ENCODE data around the gene CYP27A1.
"Not testable (repeated sequence)": the region's sequence is repeated elsewhere in the genome, so short reads cannot be mapped to it uniquely, and the experiment has no call there.

Gene CYP27A1

DNA sequence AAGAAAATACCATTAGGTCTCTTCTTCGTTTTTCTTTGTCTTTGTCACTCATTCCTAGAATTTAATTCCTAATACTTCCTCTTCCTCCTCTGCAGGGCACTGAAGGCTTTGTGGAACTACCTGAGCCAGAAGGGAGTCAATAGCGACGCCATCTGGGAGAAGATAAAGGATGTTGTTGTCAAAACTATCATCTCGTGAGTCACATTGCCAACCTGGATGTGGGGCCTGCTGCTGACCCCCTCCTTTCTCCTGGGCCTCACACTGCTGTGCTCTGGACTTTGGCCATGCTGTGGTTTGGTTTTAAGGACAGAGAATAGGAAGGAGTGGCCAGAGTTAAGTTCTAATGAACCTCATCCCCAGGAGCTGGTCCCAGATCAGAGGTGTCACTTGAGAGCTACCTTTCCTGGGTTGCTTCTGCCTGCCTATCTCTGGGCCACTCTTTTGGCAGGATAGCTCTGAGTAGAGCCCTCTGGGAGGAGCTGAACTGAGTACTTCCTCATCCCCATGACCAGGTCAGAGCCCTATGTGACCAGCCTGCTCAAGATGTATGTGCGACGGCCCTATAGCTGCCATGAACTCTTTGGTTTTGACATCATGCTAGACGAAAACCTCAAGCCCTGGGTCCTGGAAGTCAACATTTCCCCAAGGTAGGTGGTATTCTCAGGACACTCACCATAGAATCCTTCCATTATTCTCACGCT, 33.1 kb upstream of the CYP27A1 start:
- H2AFZ ChIP-seq (ENCODE audit: low read depth, low read length), result no peak overlapping the region
- H3K36me3 ChIP-seq (ENCODE audit: insufficient read depth, low read length), result peaks cover 88% of the 10 kb centered on the region
- no peaks in the 10 kb centered on the region for H3K9me3 ChIP-seq (ENCODE audit: low read length)
- H3K4me3 ChIP-seq (ENCODE audit: low read length), result no peak overlapping the region
- no peaks in the 10 kb centered on the region for H3K27me3 ChIP-seq (ENCODE audit: insufficient read depth, low read length)
- H3K4me1 ChIP-seq (ENCODE audit: insufficient read depth, low read length), result peaks cover 11% of the 10 kb centered on the region

GRCh38 chr2:218754201-218754600, 27.7 kb upstream of the CYP27A1 start:
- Histone ChIP-seq H3K36me3 (ENCODE audit: insufficient read depth, low read length) (peaks cover 68% of the 10 kb centered on the region), H3K9me3 (ENCODE audit: low read length) (no peaks in the 10 kb centered on the region), H3K4me3 (ENCODE audit: low read length) (no peak overlapping the region), H3K4me1 (ENCODE audit: insufficient read depth, low read length) (no peaks in the 10 kb centered on the region), H2AFZ (ENCODE audit: low read depth, low read length) (no peak overlapping the region), H3K27me3 (ENCODE audit: insufficient read depth, low read length) (no peaks in the 10 kb centered on the region)

- Histone ChIP-seq H3K9me3 (ENCODE audit: low read length) (no peaks in the 10 kb centered on the region), H2AFZ (ENCODE audit: low read depth, low read length) (no peak overlapping the region), H3K27me3 (ENCODE audit: insufficient read depth, low read length) (no peaks in the 10 kb centered on the region), H3K36me3 (ENCODE audit: insufficient read depth, low read length) (peaks cover 64% of the 10 kb centered on the region), H3K4me1 (ENCODE audit: insufficient read depth, low read length) (no peaks in the 10 kb centered on the region), H3K4me3 (ENCODE audit: low read length) (no peak overlapping the region)
These were observed 27.2 kb upstream of the CYP27A1 start for GRCh38 chr2:218754781-218755180.

- Histone ChIP-seq H3K9me3 (ENCODE audit: low read length) (no peaks in the 10 kb centered on the region), H2AFZ (ENCODE audit: low read depth, low read length) (no peak overlapping the region), H3K4me3 (ENCODE audit: low read length) (no peak overlapping the region), H3K27me3 (ENCODE audit: insufficient read depth, low read length) (no peaks in the 10 kb centered on the region), H3K4me1 (ENCODE audit: insufficient read depth, low read length) (no peaks in the 10 kb centered on the region), H3K36me3 (ENCODE audit: insufficient read depth, low read length) (peaks cover 60% of the 10 kb centered on the region)
These were observed 26.8 kb upstream of the CYP27A1 start for GRCh38 chr2:218755198-218755566.

GRCh38 chr2:218755567-218756404, 26.2 kb upstream of the CYP27A1 start:
- no peaks in the 10 kb centered on the region for H3K4me1 ChIP-seq (ENCODE audit: insufficient read depth, low read length)
- H3K4me3 ChIP-seq (ENCODE audit: low read length), result no peak overlapping the region
- H3K9me3 ChIP-seq (ENCODE audit: low read length), result no peaks in the 10 kb centered on the region
- peaks cover 54% of the 10 kb centered on the region for H3K36me3 ChIP-seq (ENCODE audit: insufficient read depth, low read length)
- no peaks in the 10 kb centered on the region for H3K27me3 ChIP-seq (ENCODE audit: insufficient read depth, low read length)
- no peak overlapping the region for H2AFZ ChIP-seq (ENCODE audit: low read depth, low read length)

GRCh38 chr2:218756599-218757377, 25.2 kb upstream of the CYP27A1 start:
- Histone ChIP-seq H3K9me3 (ENCODE audit: low read length) (no peaks in the 10 kb centered on the region), H2AFZ (ENCODE audit: low read depth, low read length) (no peak overlapping the region), H3K4me1 (ENCODE audit: insufficient read depth, low read length) (no peaks in the 10 kb centered on the region), H3K27me3 (ENCODE audit: insufficient read depth, low read length) (no peaks in the 10 kb centered on the region), H3K4me3 (ENCODE audit: low read length) (no peak overlapping the region), H3K36me3 (ENCODE audit: insufficient read depth, low read length) (peaks cover 45% of the 10 kb centered on the region)

DNA sequence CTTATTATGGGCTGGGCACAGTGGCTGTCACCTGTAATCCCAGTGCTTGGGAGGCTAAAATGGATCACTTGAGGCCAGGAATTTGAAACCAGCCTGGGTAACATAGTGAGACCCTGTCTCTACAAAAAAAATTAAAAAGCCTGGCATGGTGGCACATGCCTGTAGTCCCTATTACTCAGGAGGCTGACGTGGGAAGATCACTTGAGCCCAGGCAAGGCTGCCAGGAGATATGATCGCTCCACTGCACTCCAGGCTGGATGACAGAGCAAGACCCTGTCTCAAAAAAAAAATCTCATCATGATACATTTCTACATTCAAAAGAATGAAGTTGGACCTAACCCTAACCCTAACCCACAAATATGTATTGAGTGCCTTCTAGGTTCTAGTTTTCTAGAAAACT, 20.2 kb upstream of the CYP27A1 start:
- H2AFZ ChIP-seq (ENCODE audit: low read depth, low read length), result no peak overlapping the region
- H3K4me1 ChIP-seq (ENCODE audit: insufficient read depth, low read length), result no peaks in the 10 kb centered on the region
- no peaks in the 10 kb centered on the region for H3K9me3 ChIP-seq (ENCODE audit: low read length)
- H3K36me3 ChIP-seq (ENCODE audit: insufficient read depth, low read length), result no peaks in the 10 kb centered on the region
- no peaks in the 10 kb centered on the region for H3K27me3 ChIP-seq (ENCODE audit: insufficient read depth, low read length)
- no peak overlapping the region for H3K4me3 ChIP-seq (ENCODE audit: low read length)

DNA sequence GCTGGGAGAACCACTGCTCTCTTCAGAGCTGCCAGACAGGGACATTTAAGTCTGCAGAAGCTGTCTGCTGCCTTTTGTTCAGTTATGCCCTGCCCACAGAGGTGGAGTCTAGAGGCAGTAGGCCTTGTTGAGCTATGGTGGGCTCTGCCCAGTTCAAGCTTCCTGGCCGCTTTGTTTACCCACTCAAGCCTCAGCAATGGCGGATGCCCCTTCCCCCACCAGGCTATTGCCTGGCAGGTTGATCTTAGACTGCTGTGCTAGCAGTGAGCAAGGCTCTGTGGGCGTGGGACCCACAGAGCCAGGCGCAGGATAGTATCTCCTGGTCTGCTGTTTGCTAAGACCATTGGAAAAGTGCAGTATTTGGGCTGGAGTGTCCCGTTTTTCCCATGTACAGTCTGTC, 9.2 kb upstream of the CYP27A1 start:
- not testable (repeated sequence) for H3K36me3 ChIP-seq (ENCODE audit: insufficient read depth, low read length); H3K4me1 ChIP-seq (ENCODE audit: insufficient read depth, low read length); H3K4me3 ChIP-seq (ENCODE audit: low read length); H3K9me3 ChIP-seq (ENCODE audit: low read length); H2AFZ ChIP-seq (ENCODE audit: low read depth, low read length); H3K27me3 ChIP-seq (ENCODE audit: insufficient read depth, low read length)

DNA sequence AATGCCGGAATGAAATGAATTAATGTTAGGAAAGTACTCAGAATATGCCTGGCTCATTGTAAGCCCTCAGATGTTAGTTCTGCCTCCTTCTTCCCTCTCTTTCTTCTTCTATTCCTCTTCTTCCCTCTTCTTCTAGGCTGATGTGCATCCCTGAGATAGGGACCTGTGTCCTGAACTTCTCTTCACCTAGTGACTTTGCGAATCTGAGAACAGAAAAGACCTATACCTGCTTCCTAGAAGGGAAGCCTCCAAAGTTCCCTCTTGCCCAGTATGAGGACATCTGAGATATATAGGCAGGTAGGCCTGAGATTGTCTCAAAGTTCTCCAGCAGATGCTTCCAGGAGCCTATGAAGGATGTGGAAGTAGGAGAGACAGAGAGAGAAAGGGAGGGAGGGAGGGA, 8.1 kb upstream of the CYP27A1 start:
- Histone ChIP-seq H3K9me3 (ENCODE audit: low read length) (peaks cover 4% of the 10 kb centered on the region), H3K4me3 (ENCODE audit: low read length) (no peak overlapping the region), H3K36me3 (ENCODE audit: insufficient read depth, low read length) (no peaks in the 10 kb centered on the region), H3K27me3 (ENCODE audit: insufficient read depth, low read length) (no peaks in the 10 kb centered on the region), H3K4me1 (ENCODE audit: insufficient read depth, low read length) (no peaks in the 10 kb centered on the region), H2AFZ (ENCODE audit: low read depth, low read length) (no peak overlapping the region)

GRCh38 chr2:218776488-218776887, 5.5 kb upstream of the CYP27A1 start:
- Histone ChIP-seq H3K4me3 (ENCODE audit: low read length) (no peak overlapping the region), H3K4me1 (ENCODE audit: insufficient read depth, low read length) (no peaks in the 10 kb centered on the region), H2AFZ (ENCODE audit: low read depth, low read length) (no peak overlapping the region), H3K27me3 (ENCODE audit: insufficient read depth, low read length) (no peaks in the 10 kb centered on the region), H3K36me3 (ENCODE audit: insufficient read depth, low read length) (no peaks in the 10 kb centered on the region), H3K9me3 (ENCODE audit: low read length) (peaks cover 4% of the 10 kb centered on the region)

DNA sequence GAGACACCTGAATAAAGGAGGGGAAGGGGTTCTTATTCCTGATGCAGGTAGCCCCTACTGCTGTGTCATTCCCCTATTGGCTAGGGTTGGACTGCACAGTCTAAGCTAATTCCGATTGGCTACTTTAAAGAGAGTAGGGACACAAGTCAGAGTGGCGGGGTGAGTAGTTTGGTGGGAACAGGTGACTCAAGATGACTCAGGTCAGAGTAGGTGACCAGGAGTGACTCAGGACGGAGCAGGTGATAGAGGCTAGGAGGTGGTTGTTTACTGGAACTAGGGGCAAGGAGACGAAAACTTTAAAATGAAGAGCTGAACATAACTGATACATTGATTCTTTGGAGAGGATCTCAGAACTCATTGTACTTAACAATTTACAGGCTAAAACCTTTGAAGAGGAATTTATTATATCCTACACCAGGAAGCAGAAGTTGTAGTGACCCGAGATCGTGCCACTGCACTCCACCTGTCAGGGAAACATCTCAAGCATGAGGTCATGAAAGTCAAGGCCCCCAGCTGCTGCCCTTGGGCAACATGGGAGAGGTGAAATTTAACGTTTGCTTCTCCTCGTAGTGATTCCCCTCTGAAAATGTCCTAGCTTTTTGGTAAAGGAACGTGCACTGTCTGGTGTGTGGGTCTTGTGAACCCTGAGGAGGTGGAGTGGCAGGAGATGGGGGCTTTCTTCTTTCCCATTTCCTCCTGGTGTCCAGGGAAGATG, 4.5 kb upstream of the CYP27A1 start:
- H2AFZ ChIP-seq (ENCODE audit: low read depth, low read length), result no peak overlapping the region
- peaks cover 4% of the 10 kb centered on the region for H3K9me3 ChIP-seq (ENCODE audit: low read length)
- no peaks in the 10 kb centered on the region for H3K4me1 ChIP-seq (ENCODE audit: insufficient read depth, low read length)
- no peaks in the 10 kb centered on the region for H3K36me3 ChIP-seq (ENCODE audit: insufficient read depth, low read length)
- no peaks in the 10 kb centered on the region for H3K27me3 ChIP-seq (ENCODE audit: insufficient read depth, low read length)
- no peak overlapping the region for H3K4me3 ChIP-seq (ENCODE audit: low read length)

GRCh38 chr2:218780046-218780445, 1.9 kb upstream of the CYP27A1 start:
- H3K27me3 ChIP-seq (ENCODE audit: insufficient read depth, low read length), result no peaks in the 10 kb centered on the region
- no peaks in the 10 kb centered on the region for H3K4me1 ChIP-seq (ENCODE audit: insufficient read depth, low read length)
- H3K36me3 ChIP-seq (ENCODE audit: insufficient read depth, low read length), result no peaks in the 10 kb centered on the region
- peaks cover 4% of the 10 kb centered on the region for H3K9me3 ChIP-seq (ENCODE audit: low read length)
- H3K4me3 ChIP-seq (ENCODE audit: low read length), result no peak overlapping the region
- H2AFZ ChIP-seq (ENCODE audit: low read depth, low read length), result no peak overlapping the region
